HT-29 (cell line): ENCODE measurements around the gene TFIP11. TPM values are rescaled to one million over a fixed set of nuclear protein-coding genes. Genes with fewer than 3 reads are reported as not detected.

Experiments used
- DNase-seq: peaks from one replicate; pipeline ENCODE4 v3.0.0-alpha.2; 2015; ENCODE audit warnings: low spot score
- small RNA-seq: library from RNA; depleted of rRNA; stranded (forward); fragments of <200 nt; gene quantifications from one replicate; pipeline ENCODE3, GENCODE V24; 2014
- total RNA-seq: library from RNA; depleted of rRNA; stranded (reverse); fragments of >200 nt; shearing (Covaris generic); gene quantifications from 2 replicates; pipeline ENCODE4 v1.2.3, GENCODE V29; 2014; rRNA removed

TFIP11 gene
- total RNA-seq, 1 experiment from 2014 or later: 17.9 TPM

DNA sequence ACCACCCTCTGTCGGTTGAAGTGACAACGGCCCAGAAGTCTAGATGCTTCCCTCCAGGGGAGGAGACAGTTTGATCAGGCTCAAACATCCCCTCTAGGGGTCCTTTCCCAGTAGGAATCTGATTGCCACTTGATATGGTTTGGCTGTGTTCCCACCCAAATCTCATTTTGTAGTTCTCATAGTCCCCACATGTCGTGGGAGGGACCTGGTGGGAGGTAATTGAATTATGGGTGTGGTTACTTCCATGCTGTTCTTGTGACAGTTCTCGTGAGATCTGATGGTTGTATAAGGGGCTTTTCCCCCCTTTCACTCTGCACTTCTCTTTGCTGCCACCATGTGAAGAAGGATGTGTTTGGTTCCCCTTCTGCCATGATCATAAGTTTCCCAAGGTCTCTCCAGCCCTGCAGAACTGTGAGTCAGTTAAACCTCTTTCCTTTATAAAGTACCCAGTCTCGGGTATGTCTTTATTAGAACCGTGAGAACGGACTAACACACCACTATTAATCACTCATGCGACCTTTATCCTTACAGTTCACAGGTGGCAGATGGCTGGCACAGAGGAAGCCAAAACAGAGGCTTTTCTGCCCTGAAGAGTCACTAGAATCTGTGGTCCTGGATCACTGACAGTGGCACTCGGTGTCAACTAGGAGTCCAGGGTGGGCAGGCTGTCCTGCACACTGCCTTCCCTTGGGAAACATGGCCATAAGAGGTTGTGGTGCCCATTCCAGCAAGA, 61.7 kb downstream of the TFIP11 start:
- no peak for DNase-seq

DNA sequence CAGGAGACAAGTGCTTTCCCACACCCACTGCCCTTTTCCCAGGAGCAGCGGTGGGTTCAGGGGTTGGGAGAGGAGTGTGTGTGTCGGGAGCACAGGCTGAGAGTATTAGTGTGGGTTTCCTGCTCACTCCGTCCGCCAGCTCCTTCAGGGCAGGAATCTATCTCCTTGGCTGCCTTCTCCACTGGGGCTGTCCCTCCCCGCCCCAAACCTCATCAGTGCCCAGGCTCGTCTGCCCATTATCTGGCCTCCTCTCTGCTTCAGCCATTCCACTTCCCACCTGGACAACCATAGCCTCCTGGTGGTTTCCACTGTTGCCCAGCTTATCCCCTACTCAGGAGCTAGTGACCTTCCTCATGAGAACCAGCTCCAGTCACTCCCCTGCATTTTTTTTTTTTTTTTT, 63.3 kb downstream of the TFIP11 start:
- no peak for DNase-seq

DNA sequence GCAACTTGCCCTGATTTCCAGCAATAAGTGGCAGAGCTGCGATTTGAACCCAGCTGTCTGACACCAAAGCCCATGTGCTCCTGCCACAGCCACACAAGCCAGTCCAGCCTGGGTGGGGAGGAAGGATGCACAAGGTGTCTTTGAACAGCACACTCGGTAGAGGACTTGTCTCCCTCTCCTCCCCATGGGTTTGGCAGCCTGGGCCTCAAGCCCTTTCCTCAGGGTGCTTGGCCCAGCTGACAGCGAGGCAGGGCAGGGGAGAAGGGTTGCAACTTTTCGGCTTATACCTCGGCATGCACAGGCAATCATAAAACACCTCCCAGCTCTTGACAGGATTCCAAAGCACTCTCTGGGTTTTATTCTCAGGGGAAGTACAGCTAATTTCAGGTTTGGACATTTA, 63.9 kb downstream of the TFIP11 start:
- DNase-seq: no peak

DNA sequence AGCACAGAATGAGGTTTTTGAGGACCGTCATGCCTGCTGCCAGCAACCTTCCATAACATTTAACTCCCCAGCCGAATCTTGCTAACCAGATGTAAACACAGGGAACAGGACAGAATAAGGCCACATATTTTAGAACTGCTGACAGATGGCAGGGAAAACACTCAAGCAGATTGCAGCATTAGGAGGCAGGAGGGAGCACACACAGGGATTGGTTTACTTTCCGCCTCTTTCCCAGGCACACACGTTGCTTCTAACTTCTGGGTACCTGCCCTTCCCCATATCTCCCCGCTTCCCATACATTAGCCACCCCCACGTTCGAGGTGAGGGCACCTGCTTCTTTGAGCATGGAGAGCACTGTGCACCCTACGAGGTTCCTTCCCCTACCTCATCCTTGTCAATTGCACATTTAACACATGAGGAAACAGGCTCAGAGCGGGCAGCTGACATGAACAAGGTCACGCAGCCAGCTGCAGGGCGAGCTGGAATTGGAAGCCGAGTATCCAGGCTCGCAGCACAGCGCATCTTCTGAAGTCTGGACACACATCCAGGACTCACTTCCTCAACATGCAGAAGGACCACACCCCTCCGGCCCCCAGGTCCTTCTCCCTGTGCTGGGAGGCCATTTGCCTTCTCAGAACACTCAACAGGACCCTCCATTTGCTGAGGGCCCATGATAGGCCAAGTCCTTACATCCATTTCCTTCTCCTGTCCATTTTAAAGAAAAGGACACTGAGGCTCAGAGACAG, 64.5 kb downstream of the TFIP11 start:
- no peak for DNase-seq

DNA sequence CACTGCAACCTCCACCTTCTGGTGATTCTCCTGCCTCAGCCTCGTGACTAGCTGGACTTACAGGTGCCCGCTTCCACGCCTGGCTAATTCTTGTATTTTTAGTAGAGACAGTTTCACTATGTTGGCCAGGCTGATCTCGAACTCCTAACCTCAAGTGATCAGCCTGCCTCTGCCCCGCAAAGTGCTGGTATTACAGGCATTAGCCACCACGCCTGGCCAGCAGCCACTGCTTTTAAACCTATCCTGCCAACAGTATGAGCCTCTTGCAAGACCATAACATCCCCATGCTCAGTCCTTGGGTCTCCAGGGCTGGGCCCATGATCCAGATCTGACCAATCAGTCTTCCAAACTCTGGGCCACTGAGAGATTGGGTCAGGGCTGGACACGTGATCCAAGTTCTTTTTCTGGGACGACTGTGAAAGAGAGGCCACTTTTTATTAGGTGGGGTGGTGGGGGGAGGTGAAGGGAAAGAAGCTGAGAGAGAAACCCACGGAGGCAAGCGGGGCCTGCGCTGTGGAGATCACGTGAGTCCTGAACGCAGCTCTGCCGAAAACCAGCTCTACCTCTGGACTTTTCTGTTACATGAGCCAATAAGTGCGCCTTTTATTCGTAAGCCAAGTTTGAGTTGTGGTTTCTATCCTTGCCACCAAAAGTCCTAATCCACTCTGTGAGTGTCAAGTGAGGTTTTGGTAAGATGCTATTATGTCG, 65.3 kb downstream of the TFIP11 start:
- DNase-seq: no peak

DNA sequence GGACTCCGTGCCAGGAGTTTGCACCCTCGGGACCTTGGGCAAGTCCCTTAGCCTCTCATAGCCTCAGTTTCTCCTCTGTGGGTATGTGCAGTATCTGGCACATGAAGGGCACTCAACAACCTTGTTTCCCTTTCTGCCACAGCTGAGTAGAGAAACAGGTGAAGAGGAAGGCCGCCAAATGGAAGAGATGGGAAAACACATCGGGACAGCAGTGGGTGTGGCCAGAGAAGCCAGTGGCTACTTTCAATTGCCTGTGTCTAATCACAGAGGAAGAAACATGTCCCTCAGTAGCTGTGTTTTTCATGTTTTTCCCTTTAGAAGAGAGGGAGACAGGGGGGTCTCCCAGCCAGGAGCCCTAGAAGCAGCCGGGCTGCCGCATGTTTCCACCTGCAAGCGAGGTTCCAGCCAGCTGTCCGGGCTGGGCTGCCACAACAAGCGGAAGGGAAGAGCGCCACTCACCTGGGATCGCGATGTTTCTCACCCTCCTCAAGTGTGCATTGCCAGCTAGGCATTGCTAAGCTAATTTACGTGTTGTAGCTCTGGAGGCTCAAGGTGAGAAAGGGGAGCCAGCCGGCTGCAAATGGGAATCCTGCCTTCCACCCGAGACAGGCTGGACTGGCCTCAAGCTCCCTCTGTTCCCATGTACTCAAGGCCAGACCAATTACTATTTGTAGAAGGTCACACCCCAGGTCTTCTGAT, 66.5 kb downstream of the TFIP11 start:
- no peak for DNase-seq

DNA sequence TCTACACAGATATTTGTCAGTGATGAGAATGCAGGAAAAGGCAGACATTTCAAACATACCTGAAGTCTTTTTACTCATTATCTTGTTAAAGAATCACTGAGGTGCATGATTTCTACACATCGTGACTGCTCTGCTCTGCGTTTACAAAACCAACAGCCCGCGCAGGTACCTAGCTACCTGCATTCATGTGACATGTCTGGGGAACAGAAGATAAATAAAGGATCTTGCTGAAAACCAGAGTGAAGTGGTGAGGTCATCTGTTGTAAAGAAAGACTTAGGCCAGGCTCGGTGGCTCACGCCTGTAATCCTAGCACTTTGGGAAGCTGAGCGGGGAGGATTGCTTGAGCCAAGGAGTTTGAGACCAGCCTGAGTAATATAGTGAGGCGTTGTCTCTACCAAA, 67.5 kb downstream of the TFIP11 start:
- DNase-seq: no peak

DNA sequence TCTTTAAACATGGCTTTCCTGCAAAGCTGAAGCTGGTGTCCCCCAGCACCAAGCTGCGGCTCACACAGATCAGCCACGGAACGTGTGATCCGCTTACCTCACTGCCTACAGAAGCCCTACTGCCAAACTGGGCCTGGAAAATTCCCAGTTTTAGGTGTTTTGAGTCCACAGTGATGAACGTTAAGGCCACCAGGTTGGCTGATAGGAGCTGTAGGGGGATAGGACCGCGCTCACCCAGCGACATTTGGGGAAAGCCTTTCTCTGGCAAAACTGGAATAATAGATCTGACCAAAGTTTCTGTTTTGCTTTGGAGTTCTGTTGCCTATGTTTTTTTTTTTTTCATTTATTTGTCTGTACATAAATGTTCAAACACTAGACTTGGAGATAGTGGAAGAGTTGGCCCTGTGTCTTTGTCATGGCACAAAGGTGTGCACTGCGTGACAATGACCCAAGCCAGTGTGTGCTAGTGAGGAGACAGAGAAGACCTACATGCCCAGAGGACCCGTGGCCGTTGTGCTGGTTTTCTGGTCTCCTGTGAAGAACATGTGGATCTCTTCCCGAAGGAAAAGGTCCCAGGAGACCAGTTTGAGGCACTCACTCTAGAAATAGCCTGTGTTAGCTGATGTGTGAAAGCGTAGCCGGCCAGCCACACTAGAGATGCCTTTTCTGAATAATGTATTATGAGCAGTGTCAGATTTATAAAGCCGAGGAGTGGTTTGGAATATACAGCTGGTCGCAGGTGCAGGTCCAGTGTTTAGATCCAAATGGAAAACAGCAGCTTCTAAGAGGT, 68.2 kb downstream of the TFIP11 start:
- no peak for DNase-seq

DNA sequence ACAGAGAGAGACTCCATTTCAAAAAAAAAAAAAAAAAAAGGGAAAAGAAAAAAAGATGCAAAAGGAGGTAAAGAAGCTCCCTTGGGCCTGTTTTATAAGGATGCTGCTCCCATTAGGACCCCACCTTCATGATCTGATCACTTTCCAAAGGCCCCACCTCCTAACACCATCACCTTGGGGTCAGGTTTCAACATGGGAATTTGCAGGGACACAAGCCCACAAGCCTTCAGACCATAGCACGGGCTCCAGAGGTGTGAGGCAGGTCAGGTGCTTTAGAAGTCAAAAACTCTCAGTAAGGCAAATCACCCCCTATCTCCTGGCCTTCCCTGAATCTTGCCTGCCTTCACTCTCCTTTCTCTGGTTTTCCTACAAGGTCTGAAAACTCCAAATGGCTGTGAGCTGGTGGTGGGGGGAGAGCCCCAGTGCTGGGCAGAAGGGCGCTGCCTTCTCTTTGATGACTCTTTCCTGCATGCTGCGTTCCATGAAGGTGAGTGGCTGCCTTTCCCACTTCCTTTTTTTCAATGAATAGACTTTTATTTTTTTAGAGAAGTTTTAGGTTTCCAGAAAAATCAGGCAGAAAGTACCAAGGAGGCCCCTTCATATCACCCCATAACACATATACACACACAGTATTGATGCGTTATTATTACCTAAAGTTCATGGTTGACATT, 70.1 kb downstream of the TFIP11 start:
- no peak for DNase-seq

Small RNAs within 50 kb of the gene (small RNA-seq; reads per million reads assigned to genes)
- not detected for gene MIR548J

Other genes starting within 250 kb of the TFIP11 start
- 0.16 and 0.20 TPM in 2 replicates for gene ASPHD2, start 83.2 kb downstream of the TFIP11 start, total RNA-seq
- 24.3 and 26.6 TPM in 2 replicates for gene HPS4, start 28.7 kb downstream of the TFIP11 start, total RNA-seq
- gene SRRD, start 28.6 kb downstream of the TFIP11 start, total RNA-seq: 7.3 and 11.4 TPM in 2 replicates
- 13.4 and 24.2 TPM in 2 replicates for gene TPST2, start 77.7 kb upstream of the TFIP11 start, total RNA-seq
- not detected in 2 replicates for gene CRYBB1, start 105.6 kb upstream of the TFIP11 start, total RNA-seq
- not detected in 2 replicates for gene CRYBA4, start 109.5 kb upstream of the TFIP11 start, total RNA-seq
- gene MIAT, start 145.1 kb upstream of the TFIP11 start, total RNA-seq: 0.23 and 0.31 TPM in 2 replicates